ENCODE data around the gene SLC19A1. TPM values are rescaled to one million over a fixed set of nuclear protein-coding genes. Genes with fewer than 3 reads are reported as not detected.

Gene SLC19A1
- total and polyA plus RNA-seq, 4 experiments from 2014 or later = 7.4 to 9.8 (median 8.2) TPM

DNA sequence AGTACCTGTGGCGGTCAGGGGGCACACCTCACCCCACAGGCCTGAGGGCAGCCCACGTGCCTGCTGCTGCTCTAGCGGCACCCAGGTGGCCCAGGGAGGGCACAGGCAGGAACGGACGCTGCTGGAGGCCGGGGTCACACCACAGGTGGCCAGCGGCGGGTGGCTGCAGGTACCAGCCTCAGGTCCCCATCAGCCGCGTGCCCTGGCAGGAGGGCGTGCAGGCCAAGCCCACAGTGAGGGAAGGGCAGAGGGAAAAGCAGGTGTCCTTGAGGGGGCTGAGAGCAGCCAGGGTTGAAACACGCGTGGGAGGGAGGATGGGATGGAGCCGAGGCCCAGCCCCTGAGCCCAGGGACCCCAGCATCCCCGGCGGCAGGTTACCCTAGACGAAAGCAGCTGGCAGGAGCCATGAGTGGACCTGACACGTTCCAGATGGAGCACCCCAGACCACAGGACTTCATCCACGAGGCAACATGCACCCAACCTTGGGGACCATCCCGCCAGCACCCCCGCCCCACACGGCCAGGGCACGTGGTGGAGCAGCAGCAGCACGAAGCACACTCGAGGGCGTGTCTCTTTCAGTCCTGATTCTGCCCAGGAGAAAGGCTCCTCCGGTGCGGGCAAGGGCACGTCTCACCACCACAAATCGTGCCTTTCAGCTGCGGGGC, 3.7 kb downstream of the SLC19A1 start:
- H3K4me1 Mint-ChIP-seq = peaks cover 3 to 27% (median 9%) of the 10 kb centered on the region in 4 donors
- CTCF ChIA-PET (ENCODE audit: partially characterized antibody) = no interaction called here
- POLR2A ChIA-PET (ENCODE audit: partially characterized antibody) = no interaction called here

DNA sequence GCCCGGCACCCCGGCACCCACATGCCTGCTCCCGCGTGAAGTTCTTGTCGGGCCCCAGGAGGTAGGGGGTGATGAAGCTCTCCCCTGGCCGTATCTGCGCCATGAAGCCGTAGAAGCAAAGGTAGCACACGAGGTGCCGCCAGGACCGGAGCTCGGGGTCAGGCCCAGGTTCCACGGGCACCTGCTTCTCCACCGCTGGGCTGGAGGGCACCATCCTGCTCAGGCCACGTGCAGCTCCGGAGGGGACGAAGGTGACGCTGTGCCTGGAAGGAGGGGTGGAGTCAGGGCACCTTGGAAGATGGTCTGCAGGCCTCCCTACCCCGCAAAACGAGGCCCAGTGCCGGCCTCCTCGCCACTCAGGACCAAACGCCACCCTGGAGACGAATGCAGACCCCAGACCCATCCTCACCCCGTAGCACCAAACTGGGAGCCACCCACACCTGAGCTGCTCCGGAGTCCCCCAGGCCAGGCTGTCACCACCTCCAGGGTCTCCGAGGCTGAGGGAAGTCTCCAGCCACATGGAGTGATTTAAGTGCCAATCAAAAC, 4.4 kb downstream of the SLC19A1 start:
- Histone ChIP-seq H3K36me3 (ENCODE audit: insufficient read depth, low read length) (no peaks in the 10 kb centered on the region), H3K27me3 (ENCODE audit: insufficient read depth, low read length) (no peaks in the 10 kb centered on the region), H3K4me3 (ENCODE audit: low read length in 2 of 2) (no peak overlapping the region), H3K9me3 (ENCODE audit: control insufficient read depth in 1 of 2, low read length in 2 of 2) (no peaks in the 10 kb centered on the region), H3K27ac (ENCODE audit: low read depth, low read length) (no peak overlapping the region), H3K4me1 (ENCODE audit: insufficient read depth, low read length) (peaks cover 23% of the 10 kb centered on the region)
- ChIA-PET CTCF (ENCODE audit: partially characterized antibody) (no interaction called here), POLR2A (ENCODE audit: partially characterized antibody) (no interaction called here)
- H3K4me3 Mint-ChIP-seq = no peak overlapping the region
- H3K9me3 Mint-ChIP-seq = no peaks in the 10 kb centered on the region
- intact Hi-C loops (cut with micrococcal nuclease) = no loop called here
- H3K4me1 Mint-ChIP-seq = peaks cover 3 to 31% (median 13%) of the 10 kb centered on the region in 4 donors
- DNase-seq = peak in 1 of 5 donors; percentile 21
- no peak overlapping the region for H3K27ac Mint-ChIP-seq
- peaks cover 3 to 4% of the 10 kb centered on the region in 2 donors for H3K36me3 Mint-ChIP-seq
- no peaks in the 10 kb centered on the region for H3K27me3 Mint-ChIP-seq

More for the DNA sequence above, 3.7 kb downstream of the SLC19A1 start:
- H3K36me3 ChIP-seq (ENCODE audit: insufficient read depth, low read length) = no peaks in the 10 kb centered on the region
- no peak for DNase-seq
- intact Hi-C loops (cut with micrococcal nuclease) = no loop called here
- H3K27me3 ChIP-seq (ENCODE audit: insufficient read depth, low read length) = no peaks in the 10 kb centered on the region
- Mint-ChIP-seq H3K4me3 (no peak overlapping the region), H3K27me3 (no peaks in the 10 kb centered on the region), H3K9me3 (no peaks in the 10 kb centered on the region), H3K27ac (no peak overlapping the region), H3K36me3 (peaks cover 3 to 4% of the 10 kb centered on the region in 2 donors)
- H3K4me3 ChIP-seq (ENCODE audit: low read length in 2 of 2) = no peak overlapping the region
- H3K27ac ChIP-seq (ENCODE audit: low read depth, low read length) = no peak overlapping the region
- H3K9me3 ChIP-seq (ENCODE audit: control insufficient read depth in 1 of 2, low read length in 2 of 2) = no peaks in the 10 kb centered on the region
- peaks cover 20% of the 10 kb centered on the region for H3K4me1 ChIP-seq (ENCODE audit: insufficient read depth, low read length)

DNA sequence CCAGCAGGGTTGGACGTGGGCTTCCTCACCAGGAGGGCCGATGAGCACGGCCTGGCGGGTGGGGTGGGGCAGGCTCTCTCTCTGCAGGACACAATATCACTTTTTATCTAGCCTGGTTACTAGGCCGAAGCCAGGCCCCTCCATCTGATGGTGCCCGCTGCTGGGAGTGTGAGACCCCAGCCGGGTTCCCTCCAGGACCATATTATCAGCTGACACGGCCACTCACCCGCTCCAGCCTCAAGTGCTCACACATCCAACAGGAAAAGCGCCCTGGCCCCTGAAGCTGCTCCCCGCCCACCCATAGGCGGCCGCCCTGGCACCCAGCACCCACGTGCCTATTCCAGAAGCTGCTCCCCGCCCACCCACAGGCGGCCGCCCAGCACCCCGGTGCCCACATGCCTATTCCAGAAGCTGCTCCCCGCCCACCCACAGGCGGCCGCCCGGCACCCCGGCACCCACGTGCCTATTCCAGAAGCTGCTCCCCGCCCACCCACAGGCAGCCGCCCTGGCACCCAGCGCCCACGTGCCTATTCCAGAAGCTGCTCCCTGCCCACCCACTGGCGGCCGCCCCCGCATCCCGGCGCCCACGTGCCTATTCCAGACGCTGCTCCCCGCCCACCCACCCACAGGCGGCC, 5.0 kb downstream of the SLC19A1 start:
- ChIA-PET POLR2A (ENCODE audit: partially characterized antibody) (no interaction called here), CTCF (ENCODE audit: partially characterized antibody) (no interaction called here)
- H3K4me1 Mint-ChIP-seq = peaks cover 6 to 37% (median 18%) of the 10 kb centered on the region in 4 donors
- H3K27me3 ChIP-seq (ENCODE audit: insufficient read depth, low read length) = no peaks in the 10 kb centered on the region
- H3K4me3 ChIP-seq (ENCODE audit: low read length in 2 of 2) = no peak overlapping the region
- no peak overlapping the region for H3K27ac ChIP-seq (ENCODE audit: low read depth, low read length)
- peaks cover 26% of the 10 kb centered on the region for H3K4me1 ChIP-seq (ENCODE audit: insufficient read depth, low read length)
- H3K27ac Mint-ChIP-seq = no peak overlapping the region
- H3K9me3 ChIP-seq (ENCODE audit: control insufficient read depth in 1 of 2, low read length in 2 of 2) = no peaks in the 10 kb centered on the region
- intact Hi-C loops (cut with micrococcal nuclease) = no loop called here
- no peaks in the 10 kb centered on the region for H3K9me3 Mint-ChIP-seq
- H3K4me3 Mint-ChIP-seq = no peak overlapping the region
- no peaks in the 10 kb centered on the region for H3K27me3 Mint-ChIP-seq
- H3K36me3 ChIP-seq (ENCODE audit: insufficient read depth, low read length) = no peaks in the 10 kb centered on the region
- DNase-seq = peak in 1 of 5 donors; percentile 3
- peaks cover 3 to 9% of the 10 kb centered on the region in 2 donors for H3K36me3 Mint-ChIP-seq

DNA sequence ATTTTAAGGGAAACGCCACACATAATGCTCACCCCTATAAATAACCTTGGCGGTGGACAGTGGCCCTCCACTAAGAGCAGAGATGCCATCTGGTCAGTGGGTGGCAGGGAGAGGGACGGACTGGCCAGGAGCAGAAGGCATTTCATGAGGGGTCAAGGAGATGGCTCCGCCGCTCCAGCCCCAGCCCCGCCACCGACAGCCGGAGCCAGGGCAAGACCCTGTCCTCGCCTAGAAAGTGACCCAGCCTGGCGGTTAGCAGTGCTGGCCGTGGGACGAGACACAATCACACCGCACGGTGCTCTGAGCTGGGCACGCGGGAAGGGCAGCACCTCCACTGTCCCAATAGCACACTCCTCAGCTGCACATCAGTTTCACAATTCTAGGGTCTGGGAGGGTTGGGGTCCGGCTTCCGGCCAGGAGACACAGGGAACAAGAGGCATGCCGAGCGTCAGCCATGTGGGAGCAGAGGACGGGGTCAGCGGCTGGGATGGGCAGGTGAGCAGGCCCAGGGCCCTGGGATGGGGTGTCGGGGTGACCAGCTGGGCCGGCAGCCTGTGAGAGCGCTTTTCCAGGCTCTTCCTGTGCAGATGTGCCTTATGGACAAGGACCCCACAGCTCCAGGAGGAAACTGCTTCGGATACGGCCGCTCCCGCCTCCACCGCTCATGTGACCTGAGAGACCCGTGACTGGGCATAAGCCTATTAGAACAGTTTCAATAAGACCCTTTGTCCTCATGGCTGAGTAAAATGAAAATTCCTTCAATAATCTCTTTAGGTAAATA, 5.7 kb downstream of the SLC19A1 start:
- CTCF ChIA-PET (ENCODE audit: partially characterized antibody) = no interaction called here
- Mint-ChIP-seq H3K36me3 (peaks cover 3 to 10% of the 10 kb centered on the region in 2 donors), H3K27ac (peak overlapping the region in 1 of 7 donors; percentile 85), H3K4me3 (no peak overlapping the region), H3K4me1 (peaks cover 6 to 40% (median 19%) of the 10 kb centered on the region in 4 donors), H3K27me3 (no peaks in the 10 kb centered on the region), H3K9me3 (no peaks in the 10 kb centered on the region)
- POLR2A ChIA-PET (ENCODE audit: partially characterized antibody) = no interaction called here
- no peaks in the 10 kb centered on the region for H3K27me3 ChIP-seq (ENCODE audit: insufficient read depth, low read length)
- H3K27ac ChIP-seq (ENCODE audit: low read depth, low read length) = no peak overlapping the region
- H3K4me1 ChIP-seq (ENCODE audit: insufficient read depth, low read length) = peaks cover 24% of the 10 kb centered on the region
- peak in 1 of 5 donors; percentile 23 for DNase-seq
- no peaks in the 10 kb centered on the region for H3K9me3 ChIP-seq (ENCODE audit: control insufficient read depth in 1 of 2, low read length in 2 of 2)
- intact Hi-C loops (cut with micrococcal nuclease) = no loop called here
- no peak overlapping the region for H3K4me3 ChIP-seq (ENCODE audit: low read length in 2 of 2)
- H3K36me3 ChIP-seq (ENCODE audit: insufficient read depth, low read length) = no peaks in the 10 kb centered on the region

DNA sequence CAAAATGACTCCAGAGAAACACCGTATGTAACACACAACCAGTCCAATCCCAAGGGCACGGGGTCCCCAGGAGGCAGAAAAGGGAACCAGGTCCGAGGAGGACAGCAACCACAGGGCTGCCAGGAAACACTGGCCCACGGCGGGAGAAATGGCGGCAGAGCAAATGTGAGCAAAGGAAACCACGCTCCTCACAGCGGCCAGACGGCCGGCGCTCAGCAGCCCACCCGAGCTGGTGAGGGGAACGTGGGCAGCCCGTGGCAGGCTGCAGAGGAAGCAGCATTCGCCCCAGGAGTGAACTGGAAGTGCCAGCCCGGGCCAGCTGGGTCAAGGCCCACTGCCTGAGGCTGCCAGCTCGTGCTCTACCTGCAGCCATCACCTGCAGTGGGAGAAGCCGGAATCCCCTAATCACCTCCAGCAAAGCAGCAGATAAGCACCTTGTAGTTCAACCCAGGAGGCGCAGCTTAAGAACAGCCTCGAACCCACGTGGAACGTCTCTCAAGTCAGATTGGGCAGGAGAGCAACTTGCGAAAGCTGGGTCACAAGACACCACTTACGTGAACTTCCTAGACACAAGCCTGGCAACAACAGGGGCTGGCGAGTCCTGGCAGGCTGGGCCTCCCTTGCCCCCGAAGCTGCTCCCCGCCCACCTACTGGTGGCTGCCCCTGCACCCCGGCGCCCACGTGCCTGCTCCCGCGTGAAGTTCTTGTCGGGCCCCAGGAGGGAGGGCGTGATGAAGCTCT, 6.7 kb downstream of the SLC19A1 start:
- Mint-ChIP-seq H3K9me3 (no peaks in the 10 kb centered on the region), H3K4me3 (no peak overlapping the region), H3K4me1 (peaks cover 4 to 30% (median 13%) of the 10 kb centered on the region in 4 donors), H3K27me3 (no peaks in the 10 kb centered on the region), H3K27ac (peak overlapping the region in 1 of 7 donors; percentile 59), H3K36me3 (peaks cover 3 to 8% of the 10 kb centered on the region in 2 donors)
- H3K27ac ChIP-seq (ENCODE audit: low read depth, low read length) = no peak overlapping the region
- no peaks in the 10 kb centered on the region for H3K9me3 ChIP-seq (ENCODE audit: control insufficient read depth in 1 of 2, low read length in 2 of 2)
- no peaks in the 10 kb centered on the region for H3K36me3 ChIP-seq (ENCODE audit: insufficient read depth, low read length)
- intact Hi-C loops (cut with micrococcal nuclease) = no loop called here
- ChIA-PET POLR2A (ENCODE audit: partially characterized antibody) (no interaction called here), CTCF (ENCODE audit: partially characterized antibody) (no interaction called here)
- peaks cover 15% of the 10 kb centered on the region for H3K4me1 ChIP-seq (ENCODE audit: insufficient read depth, low read length)
- H3K4me3 ChIP-seq (ENCODE audit: low read length in 2 of 2) = no peak overlapping the region
- peak in 1 of 5 donors; percentile 2 for DNase-seq
- H3K27me3 ChIP-seq (ENCODE audit: insufficient read depth, low read length) = no peaks in the 10 kb centered on the region

DNA sequence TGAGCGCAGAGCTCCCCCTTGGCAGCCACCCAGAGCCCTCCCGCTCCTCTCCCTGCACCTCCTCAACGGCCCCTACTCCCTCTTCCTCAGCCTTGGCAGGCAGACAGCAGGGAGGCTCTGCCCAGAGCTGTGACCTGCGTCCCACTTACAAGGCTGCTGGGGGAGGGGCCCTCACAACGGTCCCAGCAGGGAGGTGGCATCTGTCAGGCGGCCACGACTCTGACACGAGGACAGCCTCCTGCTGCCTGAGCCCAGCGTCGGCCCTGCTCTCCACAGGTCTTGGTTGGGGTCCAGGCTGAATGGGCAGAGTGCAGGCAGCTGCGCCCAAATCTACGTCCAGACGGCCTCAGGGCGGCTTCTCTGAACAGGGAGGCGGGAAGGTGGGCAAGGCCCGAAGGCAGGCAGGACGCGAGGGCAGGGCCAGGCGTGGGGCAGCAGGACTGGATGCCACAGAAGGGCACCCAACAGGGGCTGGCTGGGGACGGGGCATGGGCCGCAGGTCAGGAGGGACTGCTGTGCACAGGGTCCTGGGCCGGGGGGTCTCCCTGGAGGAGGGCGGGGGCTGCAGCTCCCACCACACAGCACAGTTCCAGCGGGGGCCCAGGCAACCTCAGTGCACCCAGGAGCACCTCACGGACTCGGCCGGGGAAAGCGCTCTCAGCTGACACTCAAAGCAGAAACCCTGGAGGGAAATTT, 7.5 kb downstream of the SLC19A1 start:
- H3K27me3 Mint-ChIP-seq = no peaks in the 10 kb centered on the region
- H3K27me3 ChIP-seq (ENCODE audit: insufficient read depth, low read length) = no peaks in the 10 kb centered on the region
- H3K4me1 ChIP-seq (ENCODE audit: insufficient read depth, low read length) = peaks cover 14% of the 10 kb centered on the region
- H3K27ac Mint-ChIP-seq = peak overlapping the region in 1 of 7 donors; percentile 59
- peak in 1 of 5 donors; percentile 29 for DNase-seq
- POLR2A ChIA-PET (ENCODE audit: partially characterized antibody) = no interaction called here
- H3K27ac ChIP-seq (ENCODE audit: low read depth, low read length) = no peak overlapping the region
- H3K4me3 Mint-ChIP-seq = no peak overlapping the region
- H3K4me1 Mint-ChIP-seq = peaks cover 3 to 24% (median 12%) of the 10 kb centered on the region in 4 donors
- no peak overlapping the region for H3K4me3 ChIP-seq (ENCODE audit: low read length in 2 of 2)
- CTCF ChIA-PET (ENCODE audit: partially characterized antibody) = no interaction called here
- intact Hi-C loops (cut with micrococcal nuclease) = no loop called here
- peaks cover 5% of the 10 kb centered on the region for H3K36me3 ChIP-seq (ENCODE audit: insufficient read depth, low read length)
- H3K9me3 ChIP-seq (ENCODE audit: control insufficient read depth in 1 of 2, low read length in 2 of 2) = no peaks in the 10 kb centered on the region
- H3K9me3 Mint-ChIP-seq = no peaks in the 10 kb centered on the region
- H3K36me3 Mint-ChIP-seq = peaks cover 3 to 8% of the 10 kb centered on the region in 2 donors
